Stimulated activated CD4-positive, alpha-beta T cell treated with anti-CD3 and anti-CD28 coated beads, Interleukin-2, amount 100 ng/mL, for 4 hours (primary cell): ENCODE results near the gene KCNJ9.
"Not testable (repeated sequence)": the region's sequence is repeated elsewhere in the genome, so short reads cannot be mapped to it uniquely, and the experiment has no call there.

Experiments
- DNase-seq: peaks from one replicate; pipeline ENCODE4 v3.0.0-alpha.2; 2020; ENCODE audit warnings: low read depth

Gene KCNJ9

DNA sequence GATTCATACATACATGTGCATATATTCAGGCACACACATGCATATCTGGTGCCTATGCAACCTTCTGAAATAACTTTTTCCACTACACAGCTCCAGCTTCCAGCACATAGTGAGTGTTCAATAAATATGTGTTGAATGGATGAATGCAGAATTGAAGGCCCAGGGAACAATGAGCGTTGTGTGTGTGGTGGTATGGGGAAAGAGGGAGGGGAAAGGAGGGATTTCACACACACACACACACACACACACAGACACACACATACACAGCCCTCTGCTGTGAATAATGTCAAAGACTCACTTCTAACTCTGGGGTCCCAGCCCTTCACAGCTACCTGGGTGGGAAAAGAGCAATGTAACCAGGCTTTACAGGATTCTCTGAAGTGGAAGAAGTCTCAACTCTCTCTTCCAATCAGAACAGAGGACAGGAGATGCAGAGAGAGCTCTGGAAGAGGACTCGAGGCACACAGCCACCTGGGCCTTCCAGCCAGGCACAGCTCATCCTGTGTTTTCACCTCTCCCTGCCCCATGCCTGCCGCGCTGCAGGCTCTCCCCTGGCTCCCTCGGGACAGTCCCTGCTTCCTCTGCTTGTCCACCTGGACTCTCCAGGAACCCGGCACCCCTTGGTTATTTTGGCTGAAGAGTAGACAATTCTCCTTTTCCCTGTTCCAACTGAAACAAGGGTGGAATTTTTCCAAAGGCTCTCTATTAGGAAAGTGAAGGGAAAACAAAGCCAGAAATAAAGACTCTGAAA, 22.5 kb downstream of the KCNJ9 start:
- DNase-seq, result no peak

DNA sequence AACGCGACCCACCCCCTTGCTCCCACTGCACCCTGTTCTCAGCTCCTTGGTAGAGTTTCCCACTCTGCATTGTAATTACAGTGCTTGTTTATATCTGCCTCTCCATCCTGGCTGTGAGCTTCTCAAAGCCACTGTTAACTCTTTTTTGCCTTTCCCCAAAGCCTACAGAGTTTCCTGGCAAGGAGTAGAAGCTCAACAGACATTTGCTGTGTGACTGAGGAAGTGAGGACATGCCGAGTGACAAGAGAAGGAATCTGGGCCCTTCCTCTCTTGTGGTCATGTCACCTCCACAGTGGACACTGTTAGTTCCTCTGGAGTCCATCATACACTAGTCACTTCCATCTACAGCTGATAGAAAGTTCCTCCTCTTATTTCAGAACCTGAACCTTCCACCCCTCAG, 23.1 kb downstream of the KCNJ9 start:
- DNase-seq, result no peak

DNA sequence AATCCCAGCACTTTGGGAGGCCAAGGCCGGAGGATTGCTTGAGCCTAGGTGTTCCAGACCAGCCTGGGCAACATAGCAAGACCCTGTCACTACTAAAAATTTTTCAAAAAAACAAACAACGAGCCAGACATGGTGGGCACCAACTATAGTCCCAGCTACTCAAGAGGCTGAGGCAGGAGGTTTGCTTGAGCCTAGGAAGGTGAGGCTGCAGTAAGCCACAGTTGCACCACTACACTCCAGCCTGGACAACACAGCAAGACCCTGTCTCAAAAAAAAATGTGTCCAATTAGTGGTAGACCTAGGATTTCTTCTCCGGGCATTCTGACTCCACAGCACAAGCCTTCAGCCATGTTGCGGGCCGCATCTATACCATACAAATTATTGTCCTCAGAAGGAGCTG, 23.8 kb downstream of the KCNJ9 start:
- no peak for DNase-seq

DNA sequence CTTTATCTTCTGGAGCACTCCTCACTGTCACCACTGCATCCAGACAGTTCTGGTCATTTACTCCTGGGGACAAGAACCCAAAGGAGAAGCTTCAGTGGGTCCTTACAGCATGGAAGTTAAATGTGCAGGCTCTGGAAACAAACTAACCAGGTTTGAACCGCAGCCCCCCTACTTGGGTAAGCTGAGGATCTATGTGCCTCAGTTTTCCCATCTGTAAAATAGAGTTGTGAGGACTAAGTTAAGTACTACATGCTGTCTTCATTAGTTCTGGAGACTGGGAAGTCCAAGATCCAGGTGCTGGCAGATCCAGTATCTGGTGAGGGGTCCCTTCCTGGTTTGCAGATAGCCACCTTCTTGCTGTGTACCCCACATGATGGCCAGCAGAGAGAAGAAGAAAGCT, 26.2 kb downstream of the KCNJ9 start:
- DNase-seq, result no peak

DNA sequence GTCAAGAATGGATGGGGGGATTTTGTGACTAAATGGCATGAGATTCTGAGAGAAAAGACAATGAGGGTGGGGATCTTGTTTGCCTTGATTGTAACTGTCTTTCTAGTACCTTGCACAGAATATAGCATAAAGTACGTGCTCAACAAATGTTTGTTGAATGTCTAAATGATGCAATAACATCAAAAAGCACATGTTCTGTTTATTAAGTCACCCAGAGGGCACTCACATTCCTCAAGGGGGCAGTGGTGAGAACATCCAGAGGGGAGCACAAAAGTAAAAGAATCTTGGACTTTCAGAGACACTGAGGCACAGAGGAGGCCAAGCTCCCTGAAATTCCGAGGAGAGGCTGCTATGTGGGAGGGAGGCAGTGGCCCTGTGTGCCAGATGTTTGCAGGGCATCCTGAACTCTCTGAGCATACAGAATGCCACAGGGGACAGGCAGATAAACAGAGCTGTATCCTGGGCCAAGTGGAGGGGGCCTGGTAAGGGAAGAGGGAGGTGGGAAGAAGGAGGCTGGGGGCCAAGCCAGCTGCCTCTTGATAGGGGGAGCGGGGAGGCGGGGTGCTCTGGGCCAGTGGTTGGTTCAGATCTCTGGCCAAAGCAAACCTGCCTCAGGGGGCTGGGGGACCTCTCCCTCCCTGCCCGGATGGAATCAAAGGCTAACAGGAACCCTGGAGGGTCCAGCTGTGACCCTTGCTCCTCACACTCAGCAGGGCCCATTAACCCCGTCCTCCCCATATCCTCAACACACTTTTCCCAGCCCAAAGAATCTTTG, 27.7 kb downstream of the KCNJ9 start:
- peak; percentile 29 for DNase-seq

- no peak for DNase-seq
Measured at GRCh38 chr1:160109686-160110085, 28.3 kb downstream of the KCNJ9 start.

- not testable (repeated sequence) for DNase-seq
Measured at GRCh38 chr1:160111462-160111861, 30.1 kb downstream of the KCNJ9 start.

DNA sequence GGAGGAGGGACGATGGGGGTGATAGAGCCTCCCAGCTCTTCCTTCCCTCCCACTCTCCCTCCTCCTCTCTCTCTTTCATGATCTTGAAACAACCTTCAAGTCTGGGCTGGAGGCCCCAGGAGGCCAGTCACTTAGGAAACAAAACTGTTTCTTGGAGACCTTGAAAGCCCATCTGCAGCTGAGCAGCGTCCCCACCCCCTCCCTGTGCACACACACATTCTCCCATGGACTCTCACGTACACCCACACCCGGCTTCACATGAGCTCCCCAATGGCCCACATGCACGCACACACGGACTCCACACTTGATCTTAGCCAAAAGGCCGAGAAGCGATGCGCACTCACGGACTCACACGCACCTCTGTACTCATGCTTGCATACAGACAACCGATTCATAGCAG, 31.0 kb downstream of the KCNJ9 start:
- DNase-seq, result no peak

DNA sequence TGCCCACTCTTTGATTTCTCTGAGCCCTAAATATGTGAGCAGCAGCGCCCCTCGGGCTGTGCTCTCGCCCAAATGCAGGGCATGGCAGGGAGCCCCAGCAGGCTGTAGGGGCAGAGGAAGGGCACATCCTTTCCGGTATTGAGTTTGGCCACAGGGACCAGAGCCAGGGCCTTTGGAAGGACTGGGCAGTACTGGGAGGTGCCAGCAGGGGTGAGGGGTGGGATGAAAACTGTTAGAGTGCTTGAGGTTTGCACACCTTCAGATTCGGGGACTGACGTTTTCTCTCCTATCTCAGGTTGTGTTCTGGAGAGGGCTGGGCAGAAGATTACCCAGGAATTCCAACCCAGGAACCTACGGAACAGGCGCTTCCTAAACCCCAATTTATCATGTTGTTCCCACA, 32.1 kb downstream of the KCNJ9 start:
- no peak for DNase-seq

- no peak for DNase-seq
Measured at GRCh38 chr1:160114085-160114484, 32.7 kb downstream of the KCNJ9 start.

DNA sequence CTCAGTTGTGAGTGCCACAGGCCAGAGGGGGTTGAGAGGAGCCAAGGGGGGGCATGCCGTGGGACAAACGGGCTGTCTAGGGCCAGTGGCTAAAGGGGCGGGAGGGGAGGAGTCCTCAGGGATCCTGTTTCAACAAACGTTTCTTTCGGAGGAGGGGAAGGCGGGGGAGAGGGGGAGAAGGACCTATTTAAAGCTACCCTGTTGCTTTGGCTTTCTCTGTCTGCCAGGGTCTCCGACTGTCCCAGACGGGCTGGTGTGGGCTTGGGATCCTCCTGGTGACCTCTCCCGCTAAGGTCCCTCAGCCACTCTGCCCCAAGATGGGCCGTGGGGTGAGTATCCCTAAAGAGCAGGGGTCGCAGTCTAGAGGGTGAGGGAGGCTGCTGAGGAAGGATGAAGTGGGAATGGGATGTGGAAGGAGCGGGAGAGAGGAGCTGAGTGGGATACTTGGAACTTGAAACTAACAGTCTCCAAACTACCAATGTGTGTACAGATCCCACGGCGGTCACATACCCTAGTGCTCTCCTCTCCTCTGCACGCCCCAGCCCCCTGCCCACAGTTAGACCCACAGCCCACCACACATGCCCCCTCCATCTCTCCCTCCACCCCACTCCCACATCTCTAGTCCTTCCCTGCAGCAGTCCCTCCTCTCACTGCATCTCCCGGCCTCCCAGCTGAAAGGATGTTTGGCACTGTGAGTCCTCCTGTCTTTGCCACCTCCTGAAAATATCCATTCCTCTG, 34.4 kb downstream of the KCNJ9 start, which contains the start of gene ATP1A2:
Gene ATP1A2 (plus strand): TSS at position 215 of the 738 bp plus-strand sequence. CDS start 103 bp downstream, at position 318.
- DNase-seq, result no peak

- DNase-seq, result no peak
Measured at GRCh38 chr1:160116283-160117147, 35.2 kb downstream of the KCNJ9 start.

DNA sequence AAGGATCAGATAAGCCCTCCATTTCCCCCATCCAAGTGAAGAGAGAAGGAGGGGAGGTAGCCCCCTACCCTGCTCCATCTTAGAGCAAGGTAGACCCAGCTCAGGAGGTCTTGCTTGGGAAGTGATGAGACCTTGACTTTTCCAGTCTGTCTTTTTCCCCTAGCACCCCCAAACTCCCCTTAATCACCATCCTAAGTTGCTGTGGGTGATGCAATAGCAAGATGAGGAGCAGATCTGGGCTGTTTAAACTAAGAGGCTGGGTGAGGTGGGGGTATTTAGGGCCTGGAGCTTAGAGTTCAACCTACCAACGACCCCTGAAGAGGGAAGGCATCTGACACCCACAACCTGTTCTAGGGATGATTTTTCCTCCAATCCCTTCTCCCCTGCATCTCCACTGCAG, 36.0 kb downstream of the KCNJ9 start:
- no peak for DNase-seq

DNA sequence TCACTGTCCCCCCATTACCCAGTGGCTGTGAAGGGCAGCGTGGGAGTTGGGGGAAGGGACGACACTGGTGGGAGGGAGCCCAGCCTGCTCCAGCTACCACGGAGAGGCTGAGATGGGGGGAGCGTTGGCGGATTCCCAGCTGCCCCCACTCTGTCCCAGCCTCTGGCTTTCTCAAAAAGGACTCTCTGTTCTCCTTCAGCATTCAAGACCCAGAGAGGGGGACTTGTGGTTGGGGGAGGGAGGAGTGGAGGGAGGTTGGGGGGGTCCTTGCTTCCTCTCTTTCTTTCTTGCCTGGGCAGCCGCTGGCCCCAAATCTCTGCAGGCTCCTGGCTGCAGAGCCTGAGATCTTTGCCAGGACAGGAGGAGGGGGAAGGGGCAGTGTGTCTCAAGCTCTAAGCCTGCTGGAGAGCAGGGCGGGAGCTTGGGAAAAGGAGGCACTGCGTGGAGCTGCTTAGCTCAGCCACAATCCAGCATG, 36.4 kb downstream of the KCNJ9 start:
- DNase-seq, result no peak

GRCh38 chr1:160118928-160119327, 37.6 kb downstream of the KCNJ9 start:
- DNase-seq, result no peak

DNA sequence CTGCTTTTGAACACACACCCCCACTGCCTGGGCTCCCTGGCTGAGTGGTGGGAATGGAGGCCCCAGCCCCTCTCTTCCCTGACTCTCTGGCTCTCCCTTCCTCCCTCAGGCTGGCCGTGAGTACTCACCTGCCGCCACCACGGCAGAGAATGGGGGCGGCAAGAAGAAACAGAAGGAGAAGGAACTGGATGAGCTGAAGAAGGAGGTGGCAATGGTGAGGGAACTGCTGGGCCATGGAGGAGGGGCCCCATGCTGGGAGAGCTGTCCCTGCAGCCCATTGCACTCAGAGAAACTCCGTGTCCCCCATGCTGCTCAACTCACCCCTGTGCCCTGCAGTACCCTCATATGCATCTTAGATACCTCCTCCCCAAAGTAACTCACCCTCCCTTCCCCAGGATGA, 39.5 kb downstream of the KCNJ9 start:
- no peak for DNase-seq

DNA sequence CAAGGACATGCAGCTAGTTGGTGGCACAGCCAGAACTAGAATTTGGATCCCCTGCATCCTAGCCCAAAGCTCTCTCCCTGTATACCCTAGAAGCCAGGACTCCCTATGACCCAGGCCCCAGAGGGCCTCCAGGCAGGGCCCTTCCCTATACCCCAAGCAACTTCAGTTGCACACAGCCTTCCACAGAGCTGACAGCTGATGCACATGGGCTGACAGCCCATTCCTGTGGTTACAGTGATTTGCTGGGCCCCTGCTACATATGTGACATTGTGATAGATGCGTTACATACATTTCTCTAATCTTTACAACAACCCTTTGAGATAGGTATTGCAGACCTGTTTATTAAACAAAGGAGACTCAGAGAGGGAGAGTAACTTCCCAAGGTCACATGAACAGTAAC, 40.0 kb downstream of the KCNJ9 start:
- DNase-seq, result no peak

- no peak for DNase-seq
Measured at GRCh38 chr1:160122978-160123495, 41.7 kb downstream of the KCNJ9 start.

GRCh38 chr1:160123726-160124125, 42.4 kb downstream of the KCNJ9 start:
- DNase-seq, result no peak

DNA sequence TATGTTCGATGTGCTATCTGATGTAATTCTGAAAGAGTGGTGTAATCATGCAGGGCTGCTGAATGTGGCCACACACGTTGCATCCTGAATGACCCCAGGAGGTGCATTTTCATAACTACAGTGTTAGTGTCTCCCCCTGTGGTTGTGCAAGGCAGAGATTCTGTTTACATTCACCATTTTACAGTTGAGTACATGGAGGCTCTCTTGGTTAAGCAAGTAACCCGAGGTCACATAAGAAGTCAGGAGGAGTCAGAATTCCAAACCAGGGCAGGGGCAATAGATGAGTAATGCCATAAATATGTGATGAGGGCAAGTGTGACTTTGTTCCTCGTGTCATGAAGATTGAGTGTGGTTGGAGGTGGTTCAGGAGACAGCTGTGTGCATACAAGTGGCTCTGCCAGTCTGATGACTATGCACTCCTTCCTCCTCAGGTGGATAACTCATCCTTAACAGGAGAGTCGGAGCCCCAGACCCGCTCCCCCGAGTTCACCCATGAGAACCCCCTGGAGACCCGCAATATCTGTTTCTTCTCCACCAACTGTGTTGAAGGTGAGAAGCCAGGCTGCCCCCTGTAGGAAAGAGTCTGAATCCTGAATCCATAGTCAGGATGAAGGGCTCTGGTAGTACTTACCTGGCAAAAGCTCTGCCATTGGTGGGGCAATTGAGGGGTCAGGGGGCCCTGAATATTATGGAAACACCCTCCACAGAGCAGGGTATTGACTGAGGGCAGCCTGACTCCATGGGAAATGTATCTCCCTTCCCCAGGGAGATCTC, 43.6 kb downstream of the KCNJ9 start:
- DNase-seq, result no peak

DNA sequence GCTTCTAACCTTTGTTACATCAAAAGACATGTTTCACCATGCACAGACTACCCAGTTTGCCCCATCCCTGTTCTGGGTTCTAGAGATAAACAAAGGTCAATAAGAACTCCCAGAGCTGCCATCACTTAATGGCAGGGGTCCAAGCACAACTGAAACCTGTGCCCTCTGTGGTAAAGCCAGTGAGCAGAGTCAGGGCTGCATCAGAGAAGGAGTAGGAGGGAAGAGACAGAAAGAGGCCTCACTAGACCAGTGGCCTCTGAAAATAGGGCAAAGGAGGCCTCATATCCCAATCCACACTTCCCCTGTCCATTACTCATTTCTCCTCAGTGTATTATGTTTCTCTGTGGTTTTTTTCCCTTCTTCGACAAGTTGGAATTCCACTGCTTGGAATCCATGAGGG, 44.4 kb downstream of the KCNJ9 start:
- no peak for DNase-seq
